HCT116 (cell line): ENCODE measurements around the gene ZNF780B. TPM values are rescaled to one million over a fixed set of nuclear protein-coding genes. Genes with fewer than 3 reads are reported as not detected.

Source experiments
- ATAC-seq: fragments of 200-7000 bp; cut with Tn5 transposase; 2 replicates; pipeline ENCODE4 v1.9.1; 2020; ENCODE audit warnings: mild to moderate bottlenecking, moderate library complexity
- BruUV-seq: library from RNA; stranded (reverse); fragments of 400-500 nt; replicated peaks from 2 replicates; lab custom pipeline; 2021; lab: Mats Ljungman, UMichigan
- CTCF ChIA-PET: fragments of 300-600 bp; sonication (Branson Sonifier 250); formaldehyde crosslinking; loops from one replicate; lab custom pipeline; 2021; ENCODE audit warnings: antibody characterized with exemption; lab: Charles Lee
- POLR2A ChIA-PET: fragments of 300-600, 350-600 bp; sonication (Branson Sonifier 250); formaldehyde crosslinking; loops from one replicate; lab custom pipeline; 2021; ENCODE audit warnings: antibody characterized with exemption; lab: Charles Lee
- RAD21 ChIA-PET, 2 experiments: fragments of 300-600 bp; sonication (Branson Sonifier 250); formaldehyde crosslinking; loops; one replicate each; lab custom pipeline; 2023; ENCODE audit warnings: low total read pairs in 2 of 2; ENCODE audit not compliant: uncharacterized antibody in 2 of 2, unreplicated experiment in 2 of 2, low non-redundant PET in 1 of 2; lab: Charles Lee
- DNase-seq: peaks from one replicate; pipeline ENCODE4 v3.0.0-alpha.2; 2010; ENCODE audit warnings: low read depth, low spot score
- H2AFZ ChIP-seq: fragments of 200-600 bp; shearing (Covaris generic), sonication (generic); 2 replicates; pipeline ENCODE4 v1.6.1; 2017; ENCODE audit warnings: low read depth, mixed run types, mixed read lengths, antibody characterized with exemption, low read length; ENCODE audit not compliant: poor library complexity, severe bottlenecking
- H3K27ac ChIP-seq: 2 replicates; pipeline ENCODE4 v1.5.1; 2012; ENCODE audit warnings: low read depth, low read length
- H3K27me3 ChIP-seq: fragments of 200-600 bp; sonication (generic); 2 replicates; pipeline ENCODE4 v1.6.1; 2016; ENCODE audit warnings: mixed run types, low read length, mixed read lengths; ENCODE audit not compliant: insufficient read depth
- H3K36me3 ChIP-seq, 2 experiments: fragments of 200-500 bp in 1 of 2; fragments of 200-600 bp in 1 of 2; sonication (Bioruptor generic) in 1 of 2; sonication (generic) in 1 of 2; 2 replicates each; pipeline versions ENCODE4 v1.5.1 to v1.6.1; 2014 to 2016; ENCODE audit warnings: low read length in 2 of 2, inconsistent platforms in 1 of 2, mixed read lengths in 1 of 2, mixed run types in 1 of 2; ENCODE audit not compliant: insufficient read depth in 2 of 2, control insufficient read depth in 1 of 2
- H3K4me1 ChIP-seq, 2 experiments: fragments of 200-600 bp in 1 of 2; sonication (generic) in 1 of 2; 2 replicates each; pipeline versions ENCODE4 v1.5.1 to v1.6.1; 2012 to 2017; ENCODE audit warnings: low read length in 2 of 2, inconsistent platforms in 1 of 2, mild to moderate bottlenecking in 1 of 2, mixed read lengths in 1 of 2, mixed run types in 1 of 2, moderate library complexity in 1 of 2; ENCODE audit not compliant: insufficient read depth in 2 of 2, control insufficient read depth in 1 of 2
- H3K4me2 ChIP-seq: fragments of 200-600 bp; sonication (generic); 2 replicates; pipeline ENCODE4 v1.6.1; 2017; ENCODE audit warnings: mixed run types, low read length, mixed read lengths
- H3K4me3 ChIP-seq, 2 experiments: fragments of 200-600 bp in 1 of 2; sonication (generic) in 1 of 2; replicated peaks in 1 of 2; 2 replicates each; pipeline ENCODE4 v1.5.1; 2011 to 2016; ENCODE audit warnings: low read length in 2 of 2, control low read depth in 1 of 2, low read depth in 1 of 2, mild to moderate bottlenecking in 1 of 2, mixed read lengths in 1 of 2, mixed run types in 1 of 2
- H3K79me2 ChIP-seq: fragments of 200-600 bp; sonication (generic); 2 replicates; pipeline ENCODE4 v1.6.1; 2017; ENCODE audit warnings: mild to moderate bottlenecking, mixed run types, low read length, moderate library complexity, mixed read lengths; ENCODE audit not compliant: insufficient read depth
- H3K9ac ChIP-seq: fragments of 200-600 bp; sonication (generic); 2 replicates; pipeline ENCODE4 v1.6.1; 2016; ENCODE audit warnings: low read length, mixed read lengths
- H3K9me2 ChIP-seq: fragments of 200-600 bp; sonication (generic), shearing (Covaris generic); 2 replicates; pipeline ENCODE4 v1.6.1; 2017; ENCODE audit warnings: mixed run types, mild to moderate bottlenecking, moderate library complexity; ENCODE audit not compliant: insufficient read depth
- H3K9me3 ChIP-seq, 2 experiments: fragments of 200-500 bp in 1 of 2; fragments of 200-600 bp in 1 of 2; sonication (Bioruptor generic) in 1 of 2; sonication (generic) in 1 of 2; 2 replicates each; pipeline ENCODE4 v1.6.1; 2014 to 2017; ENCODE audit warnings: low read length in 2 of 2, mixed read lengths in 2 of 2, inconsistent platforms in 1 of 2, low read depth in 1 of 2, mild to moderate bottlenecking in 1 of 2, mixed run types in 1 of 2, moderate library complexity in 1 of 2; ENCODE audit not compliant: control insufficient read depth in 1 of 2, insufficient read depth in 1 of 2
- H4K20me1 ChIP-seq: fragments of 200-600 bp; sonication (generic), shearing (Covaris generic); 2 replicates; pipeline ENCODE4 v1.6.1; 2017; ENCODE audit warnings: mixed run types, mild to moderate bottlenecking, moderate library complexity; ENCODE audit not compliant: insufficient read depth
- CBX3 ChIP-seq: IDR thresholded peaks from 2 replicates; pipeline ENCODE4 v1.6.1; 2012; ENCODE audit warnings: low read depth
- CEBPB ChIP-seq: IDR thresholded peaks from 2 replicates; pipeline ENCODE4 v1.6.1; 2012; ENCODE audit warnings: low read depth
- EGR1 ChIP-seq: IDR thresholded peaks from 2 replicates; pipeline ENCODE4 v1.6.1; 2012; ENCODE audit warnings: low read depth
- EZH2 ChIP-seq: fragments of 200-600 bp; sonication (generic); IDR thresholded peaks from 2 replicates; pipeline ENCODE4 v1.6.1; 2017; ENCODE audit warnings: antibody characterized with exemption, mixed run types
- EZH2phosphoT487 ChIP-seq: fragments of 200-600 bp; IDR thresholded peaks from 2 replicates; pipeline ENCODE4 v1.6.1; 2018; ENCODE audit warnings: antibody characterized with exemption, borderline replicate concordance
- FOSL1 ChIP-seq: IDR thresholded peaks from 2 replicates; pipeline ENCODE4 v1.6.1; 2012; ENCODE audit warnings: low read depth
- JUND ChIP-seq: IDR thresholded peaks from 2 replicates; pipeline ENCODE4 v1.6.1; 2012
- POLR2AphosphoS5 ChIP-seq: IDR thresholded peaks from 2 replicates; pipeline ENCODE4 v1.6.1; 2011; ENCODE audit warnings: mild to moderate bottlenecking, low read depth, low read length, moderate library complexity
- RAD21 ChIP-seq: IDR thresholded peaks from 2 replicates; pipeline ENCODE4 v1.6.1; 2012; ENCODE audit warnings: low read depth, mild to moderate bottlenecking
- SP1 ChIP-seq: IDR thresholded peaks from 2 replicates; pipeline ENCODE4 v1.6.1; 2012; ENCODE audit warnings: low read depth
- SRF ChIP-seq: IDR thresholded peaks from 2 replicates; pipeline ENCODE4 v1.6.1; 2012; ENCODE audit warnings: low read depth
- TCF7L2 ChIP-seq: IDR thresholded peaks from 2 replicates; pipeline ENCODE4 v1.7.0; 2011; ENCODE audit warnings: borderline replicate concordance, inconsistent platforms; ENCODE audit not compliant: insufficient read depth, insufficient read length; ENCODE audit errors: extremely low read depth
- YY1 ChIP-seq: IDR thresholded peaks from 2 replicates; pipeline ENCODE4 v1.6.1; 2011; ENCODE audit warnings: low read length, low read depth, moderate library complexity, mild to moderate bottlenecking; ENCODE audit not compliant: insufficient replicate concordance; ENCODE audit errors: extremely low read depth
- ZFX ChIP-seq: fragments of 450-650 bp; IDR thresholded peaks from 2 replicates; pipeline ENCODE4 v1.6.1; 2017
- ZNF274 ChIP-seq: fragments of 200-500 bp; sonication (Bioruptor generic); IDR thresholded peaks from 2 replicates; pipeline ENCODE4 v1.6.1; 2014; ENCODE audit warnings: mild to moderate bottlenecking, low read depth, low read length, inconsistent platforms
- intact Hi-C: fragments of 100-400 bp; cut with micrococcal nuclease; formaldehyde crosslinking; loops from 2 replicates; pipeline ENCODE4 v1.10.0; 2022
- total RNA-seq: library from RNA; stranded (reverse); gene quantifications from one replicate; pipeline ENCODE4 v1.2.1, GENCODE V29; 2021; ENCODE audit not compliant: unreplicated experiment
- TF ChIP-seq, protein P1 (sequence below): IDR thresholded peaks from 2 replicates; pipeline ENCODE4 v1.6.1; 2012; ENCODE audit warnings: low read depth
- TF ChIP-seq, protein P2 (sequence below): IDR thresholded peaks from 2 replicates; pipeline ENCODE4 v1.6.1; 2012
- TF ChIP-seq, protein P3 (sequence below): IDR thresholded peaks from 2 replicates; pipeline ENCODE4 v1.6.1; 2011; ENCODE audit warnings: mild to moderate bottlenecking, low read length, moderate library complexity; ENCODE audit not compliant: insufficient replicate concordance; ENCODE audit errors: extremely low read depth
- TF ChIP-seq, protein P4 (sequence below): IDR thresholded peaks from 2 replicates; pipeline ENCODE4 v1.6.1; 2012

Gene ZNF780B
- total RNA-seq, 1 experiment from 2014 or later: 10.5 TPM

DNA sequence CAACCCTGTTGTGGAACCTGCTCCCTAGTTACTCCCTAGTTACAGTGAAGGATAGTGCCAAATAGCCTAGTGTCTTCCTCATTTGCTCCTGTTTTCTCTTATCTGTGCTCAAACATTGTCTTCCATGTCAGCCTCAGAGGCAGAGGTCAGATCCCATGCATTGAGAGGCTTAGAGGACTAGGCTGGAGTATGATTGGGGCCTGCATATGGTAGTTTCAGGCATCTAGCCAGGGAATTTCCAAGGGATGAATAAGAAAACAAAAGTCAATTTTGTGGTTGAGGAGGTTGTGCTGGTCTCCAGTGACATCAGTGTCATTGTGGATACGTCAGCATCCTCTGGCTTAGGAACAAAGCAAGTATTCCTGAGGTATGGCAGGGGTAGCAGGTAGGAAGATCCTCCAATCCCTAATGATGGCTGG is 49.7 kb downstream of the ZNF780B start:
- H3K27ac ChIP-seq: no peak overlapping the region
- intact Hi-C loops: no loop called here
- ChIA-PET RAD21 (no interaction called here), POLR2A (no interaction called here), CTCF (no interaction called here)
- peaks cover 0 to 3% of the 10 kb centered on the region in 2 experiments; a peak in 1 of 4 replicates for H3K4me1 ChIP-seq
- H3K9ac ChIP-seq: no peak overlapping the region
- DNase-seq (no peak), ATAC-seq (no peak)
- H3K9me3 ChIP-seq: no peaks in the 10 kb centered on the region
- BruUV-seq: no TSS peak
- H3K27me3 ChIP-seq: no peaks in the 10 kb centered on the region
- H3K4me3 ChIP-seq: no peak overlapping the region
- H3K79me2 ChIP-seq: no peaks in the 10 kb centered on the region
- no peak overlapping the region for H3K4me2 ChIP-seq
- no peaks in the 10 kb centered on the region for H4K20me1 ChIP-seq
- TF ChIP-seq ZFX: no peak
- TF ChIP-seq CBX3: no peak
- no peak for TF ChIP-seq SP1
- no peak for TF ChIP-seq RAD21
- no peak for TF ChIP-seq EZH2phosphoT487
- TF ChIP-seq YY1: no peak
- TF ChIP-seq, protein P1, sequence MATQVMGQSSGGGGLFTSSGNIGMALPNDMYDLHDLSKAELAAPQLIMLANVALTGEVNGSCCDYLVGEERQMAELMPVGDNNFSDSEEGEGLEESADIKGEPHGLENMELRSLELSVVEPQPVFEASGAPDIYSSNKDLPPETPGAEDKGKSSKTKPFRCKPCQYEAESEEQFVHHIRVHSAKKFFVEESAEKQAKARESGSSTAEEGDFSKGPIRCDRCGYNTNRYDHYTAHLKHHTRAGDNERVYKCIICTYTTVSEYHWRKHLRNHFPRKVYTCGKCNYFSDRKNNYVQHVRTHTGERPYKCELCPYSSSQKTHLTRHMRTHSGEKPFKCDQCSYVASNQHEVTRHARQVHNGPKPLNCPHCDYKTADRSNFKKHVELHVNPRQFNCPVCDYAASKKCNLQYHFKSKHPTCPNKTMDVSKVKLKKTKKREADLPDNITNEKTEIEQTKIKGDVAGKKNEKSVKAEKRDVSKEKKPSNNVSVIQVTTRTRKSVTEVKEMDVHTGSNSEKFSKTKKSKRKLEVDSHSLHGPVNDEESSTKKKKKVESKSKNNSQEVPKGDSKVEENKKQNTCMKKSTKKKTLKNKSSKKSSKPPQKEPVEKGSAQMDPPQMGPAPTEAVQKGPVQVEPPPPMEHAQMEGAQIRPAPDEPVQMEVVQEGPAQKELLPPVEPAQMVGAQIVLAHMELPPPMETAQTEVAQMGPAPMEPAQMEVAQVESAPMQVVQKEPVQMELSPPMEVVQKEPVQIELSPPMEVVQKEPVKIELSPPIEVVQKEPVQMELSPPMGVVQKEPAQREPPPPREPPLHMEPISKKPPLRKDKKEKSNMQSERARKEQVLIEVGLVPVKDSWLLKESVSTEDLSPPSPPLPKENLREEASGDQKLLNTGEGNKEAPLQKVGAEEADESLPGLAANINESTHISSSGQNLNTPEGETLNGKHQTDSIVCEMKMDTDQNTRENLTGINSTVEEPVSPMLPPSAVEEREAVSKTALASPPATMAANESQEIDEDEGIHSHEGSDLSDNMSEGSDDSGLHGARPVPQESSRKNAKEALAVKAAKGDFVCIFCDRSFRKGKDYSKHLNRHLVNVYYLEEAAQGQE: no peak
- no peak for TF ChIP-seq EGR1
- no peak for TF ChIP-seq SRF
- TF ChIP-seq FOSL1: no peak
- TF ChIP-seq, protein P2, sequence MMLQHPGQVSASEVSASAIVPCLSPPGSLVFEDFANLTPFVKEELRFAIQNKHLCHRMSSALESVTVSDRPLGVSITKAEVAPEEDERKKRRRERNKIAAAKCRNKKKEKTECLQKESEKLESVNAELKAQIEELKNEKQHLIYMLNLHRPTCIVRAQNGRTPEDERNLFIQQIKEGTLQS: no peak
- no peak for TF ChIP-seq POLR2AphosphoS5
- no peak for TF ChIP-seq JUND
- TF ChIP-seq, protein P3, sequence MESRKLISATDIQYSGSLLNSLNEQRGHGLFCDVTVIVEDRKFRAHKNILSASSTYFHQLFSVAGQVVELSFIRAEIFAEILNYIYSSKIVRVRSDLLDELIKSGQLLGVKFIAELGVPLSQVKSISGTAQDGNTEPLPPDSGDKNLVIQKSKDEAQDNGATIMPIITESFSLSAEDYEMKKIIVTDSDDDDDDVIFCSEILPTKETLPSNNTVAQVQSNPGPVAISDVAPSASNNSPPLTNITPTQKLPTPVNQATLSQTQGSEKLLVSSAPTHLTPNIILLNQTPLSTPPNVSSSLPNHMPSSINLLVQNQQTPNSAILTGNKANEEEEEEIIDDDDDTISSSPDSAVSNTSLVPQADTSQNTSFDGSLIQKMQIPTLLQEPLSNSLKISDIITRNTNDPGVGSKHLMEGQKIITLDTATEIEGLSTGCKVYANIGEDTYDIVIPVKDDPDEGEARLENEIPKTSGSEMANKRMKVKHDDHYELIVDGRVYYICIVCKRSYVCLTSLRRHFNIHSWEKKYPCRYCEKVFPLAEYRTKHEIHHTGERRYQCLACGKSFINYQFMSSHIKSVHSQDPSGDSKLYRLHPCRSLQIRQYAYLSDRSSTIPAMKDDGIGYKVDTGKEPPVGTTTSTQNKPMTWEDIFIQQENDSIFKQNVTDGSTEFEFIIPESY: no peak
- no peak for TF ChIP-seq ZNF274
- no peak for TF ChIP-seq TCF7L2
- no peak for TF ChIP-seq EZH2
- TF ChIP-seq, protein P4, sequence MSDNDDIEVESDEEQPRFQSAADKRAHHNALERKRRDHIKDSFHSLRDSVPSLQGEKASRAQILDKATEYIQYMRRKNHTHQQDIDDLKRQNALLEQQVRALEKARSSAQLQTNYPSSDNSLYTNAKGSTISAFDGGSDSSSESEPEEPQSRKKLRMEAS: no peak
- TF ChIP-seq CEBPB: no peak
- no peak overlapping the region for H2AFZ ChIP-seq
- H3K36me3 ChIP-seq: no peaks in the 10 kb centered on the region
- no peaks in the 10 kb centered on the region for H3K9me2 ChIP-seq
